IMR-90 (cell line): Measurements from ENCODE around the gene SLC27A2. TPM values are rescaled to one million over a fixed set of nuclear protein-coding genes. Genes with fewer than 3 reads are reported as not detected.

Experiments used
- ATAC-seq: fragments of 200-7000 bp; cut with Tn5 transposase; 2 replicates; pipeline ENCODE4 v1.9.1; 2020; ENCODE audit warnings: low read depth, mild to moderate bottlenecking, moderate library complexity
- BruUV-seq: library from RNA; stranded (reverse); fragments of 400-500 nt; replicated peaks from 2 replicates; lab custom pipeline; 2021; lab: Mats Ljungman, UMichigan
- CTCF ChIA-PET: fragments of 300-600 bp; formaldehyde crosslinking; extraction: SDS; loops from one replicate; lab custom pipeline; 2021; ENCODE audit warnings: antibody characterized with exemption; lab: Yijun Ruan, JAX
- POLR2A ChIA-PET: fragments of 300-600 bp; sonication (Branson Sonifier 250); formaldehyde crosslinking; loops from one replicate; lab custom pipeline; 2022; ENCODE audit warnings: antibody characterized with exemption; ENCODE audit not compliant: unreplicated experiment; lab: Charles Lee
- DNase-seq: peaks from one replicate; pipeline ENCODE4 v3.0.0; 2013
- H2AFZ ChIP-seq: replicated peaks from 2 replicates; pipeline ENCODE3; 2013; ENCODE audit warnings: low read length, mild to moderate bottlenecking; ENCODE audit not compliant: poor library complexity
- H2AK5ac ChIP-seq: 2 replicates; pipeline ENCODE4 v1.6.1; 2013; ENCODE audit warnings: low read depth, low read length, inconsistent platforms
- H2AK9ac ChIP-seq: replicated peaks from 2 replicates; pipeline ENCODE3; 2013; ENCODE audit warnings: mild to moderate bottlenecking, low read depth, low read length, moderate library complexity; ENCODE audit not compliant: poor library complexity
- H2BK120ac ChIP-seq: 2 replicates; pipeline ENCODE4 v1.6.1; 2013; ENCODE audit warnings: low read depth, low read length, inconsistent platforms
- H2BK15ac ChIP-seq: 3 replicates; pipeline ENCODE4 v1.6.1; 2013; ENCODE audit warnings: low read depth, low read length, inconsistent platforms
- H2BK20ac ChIP-seq: 2 replicates; pipeline ENCODE4 v1.6.1; 2013; ENCODE audit warnings: low read depth, mild to moderate bottlenecking, inconsistent platforms, low read length, moderate library complexity
- H2BK5ac ChIP-seq: 2 replicates; pipeline ENCODE4 v1.6.1; 2013; ENCODE audit warnings: mild to moderate bottlenecking, low read depth, low read length, inconsistent platforms; ENCODE audit not compliant: poor library complexity, severe bottlenecking
- H3K14ac ChIP-seq: replicated peaks from 2 replicates; pipeline ENCODE4 v1.6.1; 2013; ENCODE audit warnings: low read depth, low read length, inconsistent platforms
- H3K18ac ChIP-seq: 2 replicates; pipeline ENCODE4 v1.6.1; 2013; ENCODE audit warnings: low read depth, low read length, control low read depth
- H3K23ac ChIP-seq: 2 replicates; pipeline ENCODE4 v1.6.1; 2013; ENCODE audit warnings: low read depth, low read length, inconsistent platforms
- H3K27ac ChIP-seq: 2 replicates; pipeline ENCODE4 v1.5.1; 2013; ENCODE audit warnings: mild to moderate bottlenecking, control low read depth, low read length; ENCODE audit not compliant: insufficient read depth
- H3K27me3 ChIP-seq: 2 replicates; pipeline ENCODE4 v1.6.1; 2013; ENCODE audit warnings: low read length; ENCODE audit not compliant: control insufficient read depth, insufficient read depth
- H3K36me3 ChIP-seq: 2 replicates; pipeline ENCODE4 v1.6.1; 2013; ENCODE audit warnings: low read length, mixed read lengths; ENCODE audit not compliant: control insufficient read depth, insufficient read depth
- H3K4ac ChIP-seq: 2 replicates; pipeline ENCODE4 v1.6.1; 2013; ENCODE audit warnings: low read depth, low read length, inconsistent platforms
- H3K4me1 ChIP-seq: 2 replicates; pipeline ENCODE4 v1.6.1; 2013; ENCODE audit warnings: low read length, mixed read lengths; ENCODE audit not compliant: control insufficient read depth, insufficient read depth
- H3K4me2 ChIP-seq: 2 replicates; pipeline ENCODE4 v1.6.1; 2013; ENCODE audit warnings: low read depth, mild to moderate bottlenecking, control low read depth, low read length, moderate library complexity
- H3K4me3 ChIP-seq: 2 replicates; pipeline ENCODE4 v1.5.1; 2013; ENCODE audit warnings: low read depth, mild to moderate bottlenecking, control low read depth, low read length, moderate library complexity; ENCODE audit not compliant: insufficient read depth
- H3K56ac ChIP-seq: 2 replicates; pipeline ENCODE4 v1.6.1; 2013; ENCODE audit warnings: low read length, inconsistent platforms; ENCODE audit not compliant: insufficient read depth; ENCODE audit errors: extremely low read depth
- H3K79me1 ChIP-seq, 2 experiments: 2 replicates each; pipeline ENCODE4 v1.6.1; 2013; ENCODE audit warnings: low read length in 2 of 2, inconsistent platforms in 1 of 2, low read depth in 1 of 2
- H3K9ac ChIP-seq: 2 replicates; pipeline ENCODE4 v1.6.1; 2013; ENCODE audit warnings: low read depth, low read length, control low read depth
- H3K9me1 ChIP-seq: 2 replicates; pipeline ENCODE4 v1.6.1; 2013; ENCODE audit warnings: low read length, inconsistent platforms; ENCODE audit not compliant: insufficient read depth
- H3K9me3 ChIP-seq: 2 replicates; pipeline ENCODE4 v1.6.1; 2013; ENCODE audit warnings: low read length; ENCODE audit not compliant: control insufficient read depth, insufficient read depth
- H4K20me1 ChIP-seq: 2 replicates; pipeline ENCODE4 v1.6.1; 2013; ENCODE audit warnings: low read length, inconsistent platforms; ENCODE audit not compliant: insufficient read depth
- H4K5ac ChIP-seq: 2 replicates; pipeline ENCODE4 v1.6.1; 2013; ENCODE audit warnings: mild to moderate bottlenecking, low read depth, low read length, control low read depth
- H4K8ac ChIP-seq, 2 experiments: 2 replicates each; pipeline ENCODE4 v1.6.1; 2013; ENCODE audit warnings: low read depth in 2 of 2, low read length in 2 of 2, control low read depth in 1 of 2, inconsistent platforms in 1 of 2
- H4K91ac ChIP-seq: 2 replicates; pipeline ENCODE4 v1.6.1; 2013; ENCODE audit warnings: low read depth, low read length, inconsistent platforms; ENCODE audit not compliant: insufficient read depth
- BHLHE40 ChIP-seq: fragments of 150-350 bp; IDR thresholded peaks from 2 replicates; pipeline ENCODE4 v1.6.1; 2016; ENCODE audit warnings: mild to moderate bottlenecking, low read depth, low read length
- CEBPB ChIP-seq: IDR thresholded peaks from 2 replicates; pipeline ENCODE4 v1.6.1; 2012; ENCODE audit warnings: low read depth, low read length, improper control_type of control experiment
- CHD1 ChIP-seq: IDR thresholded peaks from 2 replicates; pipeline ENCODE4 v1.6.1; 2012; ENCODE audit warnings: low read depth, low read length, improper control_type of control experiment
- CTCF ChIP-seq: conservative IDR thresholded peaks from 2 replicates; pipeline ENCODE4 v1.5.1; 2012; ENCODE audit warnings: mild to moderate bottlenecking, low read depth, low read length, improper control_type of control experiment
- FOS ChIP-seq: fragments of 150-350 bp; IDR thresholded peaks from 2 replicates; pipeline ENCODE4 v1.6.1; 2016; ENCODE audit warnings: low read depth, low read length
- MAFK ChIP-seq: IDR thresholded peaks from 2 replicates; pipeline ENCODE4 v1.6.1; 2012; ENCODE audit warnings: low read depth, low read length, improper control_type of control experiment
- MAZ ChIP-seq: IDR thresholded peaks from 2 replicates; pipeline ENCODE4 v1.6.1; 2012; ENCODE audit warnings: low read depth, mild to moderate bottlenecking, low read length, improper control_type of control experiment, moderate library complexity, borderline replicate concordance
- MXI1 ChIP-seq: IDR thresholded peaks from 2 replicates; pipeline ENCODE4 v1.6.1; 2012; ENCODE audit warnings: low read depth, mild to moderate bottlenecking, low read length, moderate library complexity, borderline replicate concordance
- NFE2L2 ChIP-seq: fragments of 150-350 bp; IDR thresholded peaks from 2 replicates; pipeline ENCODE4 v1.6.1; 2016; ENCODE audit warnings: low read depth, mild to moderate bottlenecking, low read length
- POLR2A ChIP-seq: IDR thresholded peaks from 2 replicates; pipeline ENCODE4 v1.6.1; 2012; ENCODE audit warnings: mild to moderate bottlenecking, low read depth, low read length
- RAD21 ChIP-seq: IDR thresholded peaks from 2 replicates; pipeline ENCODE4 v1.6.1; 2012; ENCODE audit warnings: low read length, improper control_type of control experiment
- RCOR1 ChIP-seq: IDR thresholded peaks from 2 replicates; pipeline ENCODE4 v1.6.1; 2012; ENCODE audit warnings: mild to moderate bottlenecking, low read length, improper control_type of control experiment; ENCODE audit not compliant: insufficient replicate concordance
- RFX5 ChIP-seq: IDR thresholded peaks from 2 replicates; pipeline ENCODE4 v1.8.0; 2012; ENCODE audit warnings: low read depth, mild to moderate bottlenecking, low read length, moderate library complexity
- SMC3 ChIP-seq: fragments of 150-350 bp; IDR thresholded peaks from 2 replicates; pipeline ENCODE4 v1.6.1; 2016; ENCODE audit warnings: low read depth, mild to moderate bottlenecking, antibody characterized with exemption, low read length, moderate library complexity
- USF2 ChIP-seq: fragments of 150-350 bp; IDR thresholded peaks from 2 replicates; pipeline ENCODE4 v1.6.1; 2017; ENCODE audit warnings: mild to moderate bottlenecking, antibody characterized with exemption, low read length, low read depth
- WGBS, 2 experiments: methylation state at CpG; one replicate each; pipeline versions ENCODE4 v1.1.5 to v1.1.7; 2013; ENCODE audit warnings: missing lambda C conversion rate in 2 of 2; ENCODE audit not compliant: insufficient read length in 1 of 2; ENCODE audit errors: extremely low coverage in 2 of 2; 5-methylcytosine and 5-hydroxymethylcytosine counted together
- dilution Hi-C: fragments of 300-500 bp; cut with HindIII; formaldehyde crosslinking; loops from one replicate; pipeline ENCODE4 v1.14.3; 2018; ENCODE audit warnings: low sequenced_read_pairs; ENCODE audit not compliant: unreplicated experiment
- in situ Hi-C: fragments of 300-500 bp; cut with MboI; formaldehyde crosslinking; loops from 3 replicates; pipeline ENCODE4 v1.14.3; 2019; ENCODE audit warnings: low sequenced_read_pairs, inconsistent platforms, mixed read lengths
- intact Hi-C: fragments of 100-400 bp; cut with micrococcal nuclease; formaldehyde crosslinking; loops from 2 replicates; pipeline ENCODE4 v1.10.0; 2022
- polyA plus RNA-seq, 3 experiments: library from polyadenylated mRNA; depleted of rRNA; stranded (reverse); fragments of >200 nt; gene quantifications; 2 replicates each; pipeline ENCODE4 v1.2.3, GENCODE V29; 2012; ENCODE audit warnings: low replicate concordance in 1 of 3
- total RNA-seq: library from RNA; depleted of rRNA; stranded (reverse); fragments of >200 nt; gene quantifications from 2 replicates; pipeline ENCODE4 v1.2.3, GENCODE V29; 2012
- TF ChIP-seq, protein P1 (sequence below): fragments of 150-350 bp; IDR thresholded peaks from 2 replicates; pipeline ENCODE4 v1.6.1; 2016; ENCODE audit warnings: low read depth, mild to moderate bottlenecking, low read length, moderate library complexity, borderline replicate concordance

SLC27A2 gene
- total and polyA plus RNA-seq, 2 of the 4 experiments (the other 2 are of a cell fraction): under 0.01 TPM; not detected in 1

GRCh38 chr15:50222181-50222580 is 40.2 kb downstream of the SLC27A2 start:
- no CpG with 5 or more reads among the region's 2 CpGs for WGBS, 2 experiments
- ATAC-seq: no peak
- no peak overlapping the region for H3K9ac ChIP-seq
- no peak overlapping the region for H2BK120ac ChIP-seq
- H3K56ac ChIP-seq: no peak overlapping the region
- TF ChIP-seq FOS: no peak
- no peak for TF ChIP-seq MAZ
- TF ChIP-seq, protein P1, sequence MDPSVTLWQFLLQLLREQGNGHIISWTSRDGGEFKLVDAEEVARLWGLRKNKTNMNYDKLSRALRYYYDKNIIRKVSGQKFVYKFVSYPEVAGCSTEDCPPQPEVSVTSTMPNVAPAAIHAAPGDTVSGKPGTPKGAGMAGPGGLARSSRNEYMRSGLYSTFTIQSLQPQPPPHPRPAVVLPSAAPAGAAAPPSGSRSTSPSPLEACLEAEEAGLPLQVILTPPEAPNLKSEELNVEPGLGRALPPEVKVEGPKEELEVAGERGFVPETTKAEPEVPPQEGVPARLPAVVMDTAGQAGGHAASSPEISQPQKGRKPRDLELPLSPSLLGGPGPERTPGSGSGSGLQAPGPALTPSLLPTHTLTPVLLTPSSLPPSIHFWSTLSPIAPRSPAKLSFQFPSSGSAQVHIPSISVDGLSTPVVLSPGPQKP: no peak
- no peak for TF ChIP-seq POLR2A
- TF ChIP-seq RAD21: no peak
- no peak for TF ChIP-seq MAFK
- TF ChIP-seq CTCF: no peak
- TF ChIP-seq NFE2L2: no peak
- TF ChIP-seq USF2: no peak
- no peak for TF ChIP-seq MXI1
- TF ChIP-seq CEBPB: no peak
- TF ChIP-seq BHLHE40: no peak
- TF ChIP-seq RFX5: no peak
- no peak for TF ChIP-seq SMC3
- no peak for TF ChIP-seq RCOR1
- no peak for TF ChIP-seq CHD1
- H2AK9ac ChIP-seq: no peak overlapping the region
- H3K9me3 ChIP-seq: no peaks in the 10 kb centered on the region
- no peaks in the 10 kb centered on the region for H4K20me1 ChIP-seq
- no peak overlapping the region for H2BK20ac ChIP-seq
- H2AK5ac ChIP-seq: no peak overlapping the region
- H2BK5ac ChIP-seq: no peak overlapping the region
- no peak overlapping the region for H3K4me2 ChIP-seq
- H3K27ac ChIP-seq: no peak overlapping the region
- H3K4ac ChIP-seq: no peak overlapping the region
- no TSS peak for BruUV-seq
- dilution Hi-C loops (no loop called here), intact Hi-C loops (no loop called here), in situ Hi-C loops (no loop called here)
- peaks cover 1% of the 10 kb centered on the region; the same call in 1 of the 2 replicates for H3K9me1 ChIP-seq
- DNase-seq: no peak
- ChIA-PET POLR2A (no interaction called here), CTCF (no interaction called here)
- no peak overlapping the region for H4K91ac ChIP-seq
- no peak overlapping the region for H3K18ac ChIP-seq
- no peak overlapping the region for H3K14ac ChIP-seq
- H4K8ac ChIP-seq: no peak overlapping the region
- H3K27me3 ChIP-seq: peaks cover 8% of the 10 kb centered on the region
- no peak overlapping the region for H3K4me3 ChIP-seq
- no peak overlapping the region for H2AFZ ChIP-seq
- no peak overlapping the region for H2BK15ac ChIP-seq
- H3K36me3 ChIP-seq: no peaks in the 10 kb centered on the region
- no peak overlapping the region; the same call in 1 of the 2 replicates for H3K23ac ChIP-seq
- H4K5ac ChIP-seq: no peak overlapping the region
- peaks cover 2% of the 10 kb centered on the region; the same call in 1 of the 2 replicates for H3K4me1 ChIP-seq
- no peaks in the 10 kb centered on the region for H3K79me1 ChIP-seq
